Raji (cell line): ENCODE results near the gene LRRC3.

Source experiments
- POLR2A ChIP-seq: IDR thresholded peaks from 2 replicates; pipeline ENCODE4 v1.6.1; 2011; ENCODE audit warnings: low read depth, low read length, control low read depth; ENCODE audit not compliant: insufficient read depth

LRRC3 gene

GRCh38 chr21:44420416-44421205 lies 34.7 kb upstream of the LRRC3 start:
- TF ChIP-seq POLR2A: no peak

- no peak for TF ChIP-seq POLR2A
These were observed 33.1 kb upstream of the LRRC3 start for GRCh38 chr21:44421901-44422840.

DNA sequence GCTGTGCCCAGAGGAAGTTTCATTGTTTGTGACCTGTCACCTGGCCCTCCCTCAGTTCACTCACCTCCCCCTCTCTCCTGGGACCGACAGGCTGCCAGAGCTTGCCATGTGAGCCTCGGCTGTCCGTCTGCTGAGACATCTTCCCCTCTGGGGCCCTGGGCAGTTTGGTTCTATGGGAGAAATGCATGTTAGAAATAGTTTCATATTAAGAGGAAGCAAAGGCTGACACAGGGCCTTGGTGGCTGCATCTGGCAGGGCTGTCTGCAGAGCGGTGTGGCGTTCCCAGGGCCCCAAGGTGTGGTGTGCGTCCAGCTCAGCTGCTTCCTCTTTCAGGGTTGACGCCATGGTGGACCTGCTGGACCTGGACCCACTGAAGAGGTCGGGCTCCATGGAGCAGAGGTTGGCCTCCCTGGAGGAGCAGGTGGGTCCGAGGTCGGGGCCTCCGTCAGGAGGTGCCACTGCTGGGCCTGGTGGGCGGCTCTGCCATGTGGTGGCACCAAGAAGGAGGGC lies 31.9 kb upstream of the LRRC3 start:
- no peak for TF ChIP-seq POLR2A

GRCh38 chr21:44423941-44424607 lies 31.2 kb upstream of the LRRC3 start:
- TF ChIP-seq POLR2A: no peak

DNA sequence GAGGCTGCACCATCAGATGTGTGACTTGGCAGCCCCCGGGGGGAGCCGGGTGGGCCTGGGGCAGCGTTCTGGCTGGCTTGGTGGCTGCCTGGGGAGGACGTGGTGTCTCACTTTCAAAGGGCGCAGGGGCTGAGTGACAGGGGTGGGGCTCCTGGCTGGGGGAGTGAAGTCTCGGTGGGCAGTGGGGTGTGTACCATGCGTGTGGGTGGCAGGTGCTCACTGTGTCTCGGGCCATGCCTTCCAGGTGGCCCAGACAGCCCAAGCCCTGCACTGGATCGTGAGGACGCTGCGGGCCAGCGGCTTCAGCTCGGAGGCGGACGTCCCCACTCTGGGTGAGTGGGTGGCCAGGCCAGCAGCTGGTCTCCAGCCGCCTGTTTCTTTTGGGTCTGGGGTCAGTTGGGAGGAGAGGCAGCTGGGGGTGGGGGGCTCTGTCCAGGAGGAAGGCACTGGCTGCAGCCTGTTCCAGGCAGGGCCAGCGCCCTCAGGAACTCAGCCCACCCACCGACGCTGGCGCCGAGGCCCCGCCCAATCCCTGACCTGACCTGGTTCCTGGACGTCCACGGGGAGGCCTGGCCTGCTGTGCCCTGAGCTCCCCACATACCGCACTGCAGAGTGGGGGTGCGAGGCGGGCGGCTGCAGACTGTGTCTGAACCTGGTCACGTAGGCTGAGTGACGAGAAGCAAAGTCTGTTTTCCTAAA lies 30.6 kb upstream of the LRRC3 start:
- TF ChIP-seq POLR2A: no peak

DNA sequence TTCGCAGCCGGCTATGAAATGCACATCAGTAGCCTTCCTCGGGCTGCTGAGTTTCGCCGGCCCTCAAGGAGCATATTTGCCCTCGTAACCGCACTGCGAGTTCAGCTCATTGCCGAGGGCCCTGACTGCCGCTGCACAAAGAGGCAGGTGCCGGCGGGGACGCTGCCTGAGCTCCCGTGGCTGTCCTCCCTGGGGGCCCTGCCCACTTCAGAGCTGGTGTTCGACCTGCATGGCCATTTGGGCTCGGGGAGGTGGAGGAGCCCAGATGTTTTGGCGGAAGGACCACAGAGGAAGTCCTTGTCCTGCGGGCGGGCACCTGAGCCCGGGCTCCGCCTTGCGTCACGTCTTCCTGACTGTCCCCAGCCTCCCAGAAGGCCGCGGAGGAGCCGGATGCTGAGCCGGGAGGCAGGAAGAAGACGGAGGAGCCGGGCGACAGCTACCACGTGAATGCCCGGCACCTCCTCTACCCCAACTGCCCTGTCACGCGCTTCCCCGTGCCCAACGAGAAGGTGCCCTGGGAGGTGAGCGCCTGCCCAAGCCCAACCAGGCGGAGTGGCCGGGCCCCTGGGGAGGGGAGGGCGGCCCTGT lies 29.9 kb upstream of the LRRC3 start:
- TF ChIP-seq POLR2A: no peak

- TF ChIP-seq POLR2A: no peak
These were observed 29.2 kb upstream of the LRRC3 start for GRCh38 chr21:44425895-44426662.

- no peak for TF ChIP-seq POLR2A
These were observed 28.6 kb upstream of the LRRC3 start for GRCh38 chr21:44426663-44427191.

GRCh38 chr21:44427241-44428120 lies 27.8 kb upstream of the LRRC3 start:
- no peak for TF ChIP-seq POLR2A

DNA sequence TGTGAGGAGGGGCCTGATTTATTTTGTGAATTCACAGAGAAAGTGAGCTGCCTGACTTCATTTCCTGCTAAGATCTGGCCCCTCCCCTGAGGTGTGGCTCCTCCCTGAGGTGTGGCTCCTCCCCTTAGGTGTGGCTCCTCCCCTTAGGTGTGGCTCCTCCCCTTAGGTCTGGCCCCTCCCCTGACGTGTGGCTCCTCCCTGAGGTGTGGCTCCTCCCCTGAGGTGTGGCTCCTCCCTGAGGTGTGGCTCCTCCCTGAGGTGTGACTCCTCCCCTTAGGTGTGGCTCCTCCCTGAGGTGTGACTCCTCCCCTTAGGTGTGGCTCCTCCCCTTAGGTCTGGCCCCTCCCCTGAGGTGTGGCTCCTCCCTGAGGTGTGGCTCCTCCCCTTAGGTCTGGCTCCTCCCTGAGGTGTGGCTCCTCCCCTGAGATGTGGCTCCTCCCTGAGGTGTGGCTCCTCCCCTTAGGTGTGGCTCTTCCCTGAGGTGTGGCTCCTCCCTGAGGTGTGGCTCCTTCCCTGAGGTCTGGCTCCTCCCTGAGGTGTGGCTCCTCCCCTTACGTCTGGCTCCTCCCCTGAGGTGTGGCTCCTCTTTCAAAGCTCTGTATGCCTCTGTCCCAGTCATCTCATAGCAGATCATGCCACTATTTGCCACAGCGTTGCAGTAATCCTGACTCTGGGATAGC lies 26.9 kb upstream of the LRRC3 start:
- no peak for TF ChIP-seq POLR2A

DNA sequence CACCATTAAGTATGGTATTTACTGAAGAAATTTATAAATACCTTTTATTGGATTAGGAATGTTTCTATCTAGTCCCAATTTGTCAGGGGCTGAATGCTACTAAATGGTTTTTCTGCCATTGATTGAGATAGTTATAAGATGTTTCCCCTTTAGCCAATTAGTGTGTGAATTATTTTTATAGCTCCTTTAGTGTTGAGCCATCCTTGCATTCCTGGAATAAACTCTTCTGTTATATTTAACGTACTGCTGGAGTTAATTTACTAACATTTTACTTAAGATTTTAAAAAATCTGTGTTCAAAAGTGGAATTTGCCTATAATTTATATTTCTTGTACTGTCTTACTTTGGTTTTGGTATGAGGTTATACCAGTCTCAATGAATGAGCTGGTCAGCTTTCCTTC lies 25.4 kb upstream of the LRRC3 start:
- no peak for TF ChIP-seq POLR2A

GRCh38 chr21:44431300-44431699 lies 24.0 kb upstream of the LRRC3 start:
- no peak for TF ChIP-seq POLR2A
